ENCODE results near the gene VGLL4.

VGLL4 gene

DNA sequence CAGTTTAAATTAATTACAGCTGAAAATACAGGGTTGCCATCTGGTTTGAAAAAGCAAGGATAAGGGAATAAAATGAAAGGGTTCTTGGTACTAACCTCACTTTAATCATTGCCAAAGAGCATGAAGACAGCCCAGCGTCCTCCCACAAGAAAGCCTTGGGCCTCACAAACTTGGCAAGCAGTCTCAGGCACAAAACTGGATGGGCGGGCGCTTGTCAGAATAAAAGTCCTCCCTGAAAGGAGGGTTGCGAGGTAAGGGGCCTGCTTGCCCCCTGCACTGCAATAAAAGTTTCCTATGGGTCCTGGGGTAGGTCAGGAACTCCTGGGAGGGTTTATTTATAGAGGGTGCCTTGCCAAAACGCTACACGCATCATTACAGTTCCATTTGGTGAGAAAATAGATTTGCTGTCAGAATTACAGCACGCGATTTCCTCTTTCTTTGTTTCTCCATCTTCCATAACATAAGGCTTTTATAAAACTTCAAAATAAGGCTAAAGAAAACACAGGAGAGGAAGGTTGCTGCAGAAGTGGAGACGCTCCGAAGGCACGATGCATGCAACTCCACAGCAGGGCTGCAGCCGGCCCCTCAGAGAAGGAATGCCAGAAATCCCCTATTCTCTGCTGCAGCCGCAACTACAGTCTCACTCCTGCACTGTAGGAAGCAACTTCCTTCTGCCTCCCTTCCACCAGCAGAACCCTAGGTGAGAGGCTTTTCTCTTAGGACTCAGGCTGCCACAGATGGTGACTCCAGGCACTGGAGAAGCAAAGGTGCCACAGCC is 61.3 kb downstream of the VGLL4 start:
- peak overlapping the region; percentile 82 for H3K9ac ChIP-seq (ENCODE audit: insufficient read length, low read depth)
- no peak for DNase-seq (ENCODE audit: low read depth, low spot score)
- peaks cover 21% of the 10 kb centered on the region for H3K36me3 ChIP-seq (ENCODE audit: insufficient read depth, insufficient read length, low read length)
- H3K4me3 ChIP-seq (ENCODE audit: insufficient read length, low read depth), result peak overlapping the region; percentile 53
- no peak for TF ChIP-seq YY1 (IDR thresholded peaks at IDR 0.05; ENCODE audit: insufficient read depth, insufficient read length)
- no peak for TF ChIP-seq SUZ12 (IDR thresholded peaks at IDR 0.05; ENCODE audit: extremely low read depth, insufficient read depth, insufficient read length)
- no peak for TF ChIP-seq ZNF274 (IDR thresholded peaks at IDR 0.05; ENCODE audit: low read depth, low read length)
- H3K27me3 ChIP-seq (ENCODE audit: insufficient read depth, insufficient read length), result no peaks in the 10 kb centered on the region
- H3K9me3 ChIP-seq (ENCODE audit: insufficient read depth, low read length), result no peaks in the 10 kb centered on the region
- peaks cover 2% of the 10 kb centered on the region for H3K4me1 ChIP-seq (ENCODE audit: insufficient read depth, insufficient read length)

DNA sequence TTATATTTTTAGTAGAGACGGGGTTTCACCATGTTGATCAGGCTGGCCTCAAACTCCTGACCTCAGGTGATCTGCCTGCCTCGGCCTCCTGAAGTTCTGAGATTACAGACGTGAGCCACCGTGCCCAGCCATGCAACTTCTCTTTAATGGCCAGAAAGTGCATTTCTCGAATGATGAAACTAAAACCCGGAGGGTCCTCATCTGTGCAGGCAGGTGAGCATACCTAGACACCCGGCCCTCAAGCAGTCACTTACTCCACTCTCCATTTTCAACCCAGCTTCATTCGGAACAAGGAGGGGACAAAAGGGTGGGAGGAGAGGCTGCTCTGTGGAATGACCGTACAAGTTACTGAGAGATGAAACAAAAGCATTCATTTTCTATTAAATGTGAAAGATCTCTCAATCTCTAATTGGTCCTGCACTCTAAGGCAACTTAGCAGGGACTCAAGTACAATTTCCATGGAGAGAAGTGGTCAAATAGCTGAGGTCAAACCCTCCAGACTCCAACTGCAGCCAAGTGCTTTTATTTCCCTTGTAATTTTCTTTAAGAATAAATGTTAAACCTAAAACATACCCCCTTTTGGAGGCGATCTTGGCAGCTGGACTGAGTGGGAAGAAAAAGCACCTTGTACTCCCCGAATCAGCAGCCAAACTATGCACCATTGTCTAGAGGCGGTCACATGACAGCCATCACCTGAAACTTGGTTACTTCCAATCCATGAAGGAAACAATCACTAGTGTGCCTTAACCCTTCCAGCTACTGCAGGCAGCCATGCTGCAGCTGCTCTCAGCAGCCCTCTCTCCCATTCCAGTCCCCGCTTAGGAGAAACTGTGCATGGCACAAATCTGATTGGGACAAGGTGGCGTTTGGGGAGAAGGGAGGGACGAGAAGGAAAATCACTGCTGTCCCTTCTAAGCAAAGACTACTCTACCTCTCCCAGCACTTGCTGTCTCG is 62.2 kb downstream of the VGLL4 start:
- no peak for DNase-seq (ENCODE audit: low read depth, low spot score)
- H3K9me3 ChIP-seq (ENCODE audit: insufficient read depth, low read length), result no peaks in the 10 kb centered on the region
- peak overlapping the region; percentile 82 for H3K9ac ChIP-seq (ENCODE audit: insufficient read length, low read depth)
- peaks cover 2% of the 10 kb centered on the region for H3K4me1 ChIP-seq (ENCODE audit: insufficient read depth, insufficient read length)
- H3K4me3 ChIP-seq (ENCODE audit: insufficient read length, low read depth), result peak overlapping the region; percentile 53
- H3K27me3 ChIP-seq (ENCODE audit: insufficient read depth, insufficient read length), result no peaks in the 10 kb centered on the region
- peaks cover 12% of the 10 kb centered on the region for H3K36me3 ChIP-seq (ENCODE audit: insufficient read depth, insufficient read length, low read length)
- TF ChIP-seq SUZ12 (IDR thresholded peaks at IDR 0.05; ENCODE audit: extremely low read depth, insufficient read depth, insufficient read length), result no peak
- TF ChIP-seq ZNF274 (IDR thresholded peaks at IDR 0.05; ENCODE audit: low read depth, low read length), result no peak
- TF ChIP-seq YY1 (IDR thresholded peaks at IDR 0.05; ENCODE audit: insufficient read depth, insufficient read length), result no peak

DNA sequence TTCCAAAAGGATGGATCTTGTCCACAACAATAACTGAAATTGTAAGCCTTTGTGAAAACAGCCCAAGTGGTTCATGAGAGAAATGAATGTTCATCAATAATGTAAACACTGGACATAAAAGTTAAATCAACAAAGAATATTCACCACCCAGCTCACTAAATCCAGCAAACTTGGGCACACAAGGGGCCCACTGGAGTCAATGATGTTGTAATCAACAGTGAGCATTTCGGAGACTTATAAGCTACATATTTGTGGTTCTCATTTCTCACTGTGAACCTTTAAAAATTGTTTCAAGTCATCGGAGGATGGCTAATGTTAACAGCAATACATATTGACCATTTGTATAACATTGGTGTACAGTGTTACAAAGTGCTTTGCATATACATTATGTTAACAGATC is 63.1 kb downstream of the VGLL4 start:
- peaks cover 2% of the 10 kb centered on the region for H3K4me1 ChIP-seq (ENCODE audit: insufficient read depth, insufficient read length)
- no peak overlapping the region for H3K9ac ChIP-seq (ENCODE audit: insufficient read length, low read depth)
- H3K27me3 ChIP-seq (ENCODE audit: insufficient read depth, insufficient read length), result no peaks in the 10 kb centered on the region
- H3K4me3 ChIP-seq (ENCODE audit: insufficient read length, low read depth), result no peak overlapping the region
- TF ChIP-seq YY1 (IDR thresholded peaks at IDR 0.05; ENCODE audit: insufficient read depth, insufficient read length) (no peak), SUZ12 (IDR thresholded peaks at IDR 0.05; ENCODE audit: extremely low read depth, insufficient read depth, insufficient read length) (no peak), ZNF274 (IDR thresholded peaks at IDR 0.05; ENCODE audit: low read depth, low read length) (no peak)
- peaks cover 12% of the 10 kb centered on the region for H3K36me3 ChIP-seq (ENCODE audit: insufficient read depth, insufficient read length, low read length)
- H3K9me3 ChIP-seq (ENCODE audit: insufficient read depth, low read length), result no peaks in the 10 kb centered on the region
- no peak for DNase-seq (ENCODE audit: low read depth, low spot score)

DNA sequence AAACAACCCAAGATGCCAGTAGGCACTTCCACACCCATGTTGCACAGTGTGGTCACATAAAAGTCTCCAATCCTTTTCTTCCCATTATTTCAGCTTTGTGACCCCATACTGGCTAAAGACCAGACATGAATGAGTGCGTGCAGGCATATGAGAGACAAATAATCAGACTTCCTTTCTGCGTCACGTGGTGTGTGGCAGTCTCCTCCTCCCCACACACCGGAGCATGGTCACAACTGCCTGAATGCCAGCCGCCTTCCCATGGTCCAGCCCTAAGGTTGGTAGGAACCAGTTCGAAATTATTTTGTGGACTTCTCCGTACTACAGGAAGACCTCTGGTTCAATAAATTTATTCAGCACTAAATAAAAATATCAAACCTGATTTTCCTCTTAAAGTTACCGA is 65.5 kb downstream of the VGLL4 start:
- TF ChIP-seq SUZ12 (IDR thresholded peaks at IDR 0.05; ENCODE audit: extremely low read depth, insufficient read depth, insufficient read length), result no peak
- TF ChIP-seq ZNF274 (IDR thresholded peaks at IDR 0.05; ENCODE audit: low read depth, low read length), result no peak
- no peak for TF ChIP-seq YY1 (IDR thresholded peaks at IDR 0.05; ENCODE audit: insufficient read depth, insufficient read length)
- peaks cover 2% of the 10 kb centered on the region for H3K4me1 ChIP-seq (ENCODE audit: insufficient read depth, insufficient read length)
- H3K9me3 ChIP-seq (ENCODE audit: insufficient read depth, low read length), result no peaks in the 10 kb centered on the region
- no peak for DNase-seq (ENCODE audit: low read depth, low spot score)
- peaks cover 31% of the 10 kb centered on the region for H3K36me3 ChIP-seq (ENCODE audit: insufficient read depth, insufficient read length, low read length)
- no peaks in the 10 kb centered on the region for H3K27me3 ChIP-seq (ENCODE audit: insufficient read depth, insufficient read length)
- no peak overlapping the region for H3K4me3 ChIP-seq (ENCODE audit: insufficient read length, low read depth)
- no peak overlapping the region for H3K9ac ChIP-seq (ENCODE audit: insufficient read length, low read depth)

DNA sequence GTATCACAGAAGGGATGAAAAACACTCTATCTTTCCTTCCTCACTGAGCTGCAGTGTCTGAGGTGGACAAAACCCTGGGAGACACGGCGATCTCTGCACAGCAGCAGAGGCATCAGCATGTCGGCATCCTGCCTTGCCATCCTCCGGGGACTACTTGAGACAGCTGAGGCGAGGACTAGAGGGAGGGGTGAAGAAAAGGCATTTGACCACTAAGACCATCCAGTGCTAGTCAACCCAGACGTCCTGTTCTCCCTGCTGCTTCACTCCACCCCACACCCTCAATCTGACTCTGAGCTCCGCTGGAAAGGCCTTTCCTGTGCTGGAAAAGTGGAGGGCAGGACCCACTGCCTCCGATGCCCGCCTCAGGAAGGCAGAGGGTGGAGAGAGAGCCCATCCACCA is 67.3 kb downstream of the VGLL4 start:
- no peaks in the 10 kb centered on the region for H3K9me3 ChIP-seq (ENCODE audit: insufficient read depth, low read length)
- H3K36me3 ChIP-seq (ENCODE audit: insufficient read depth, insufficient read length, low read length), result peaks cover 36% of the 10 kb centered on the region
- H3K27me3 ChIP-seq (ENCODE audit: insufficient read depth, insufficient read length), result no peaks in the 10 kb centered on the region
- H3K9ac ChIP-seq (ENCODE audit: insufficient read length, low read depth), result no peak overlapping the region
- DNase-seq (ENCODE audit: low read depth, low spot score), result no peak
- H3K4me3 ChIP-seq (ENCODE audit: insufficient read length, low read depth), result no peak overlapping the region
- no peaks in the 10 kb centered on the region for H3K4me1 ChIP-seq (ENCODE audit: insufficient read depth, insufficient read length)
- TF ChIP-seq SUZ12 (IDR thresholded peaks at IDR 0.05; ENCODE audit: extremely low read depth, insufficient read depth, insufficient read length), result no peak
- no peak for TF ChIP-seq ZNF274 (IDR thresholded peaks at IDR 0.05; ENCODE audit: low read depth, low read length)
- no peak for TF ChIP-seq YY1 (IDR thresholded peaks at IDR 0.05; ENCODE audit: insufficient read depth, insufficient read length)

DNA sequence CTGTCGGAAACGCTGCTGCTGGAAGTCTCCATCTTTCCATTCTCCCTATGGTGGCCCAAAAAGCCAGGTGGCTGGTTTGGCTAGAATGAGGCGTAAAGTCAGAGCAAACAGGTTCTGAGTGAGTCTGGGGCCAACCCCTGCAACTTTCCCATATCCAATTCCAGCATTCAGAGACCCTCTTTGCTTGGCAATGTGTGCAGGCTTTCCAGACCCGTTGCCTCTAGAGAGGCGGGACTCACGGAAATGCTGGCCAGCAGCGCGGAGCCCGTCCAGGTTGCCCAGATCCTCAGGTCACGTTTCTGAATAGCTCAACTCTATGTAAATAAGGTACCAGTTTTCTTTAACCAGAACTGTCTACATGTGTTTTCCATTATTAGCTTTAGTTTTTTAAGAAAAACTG is 68.0 kb downstream of the VGLL4 start:
- no peak overlapping the region for H3K9ac ChIP-seq (ENCODE audit: insufficient read length, low read depth)
- no peak for TF ChIP-seq ZNF274 (IDR thresholded peaks at IDR 0.05; ENCODE audit: low read depth, low read length)
- no peak for TF ChIP-seq SUZ12 (IDR thresholded peaks at IDR 0.05; ENCODE audit: extremely low read depth, insufficient read depth, insufficient read length)
- no peak for TF ChIP-seq YY1 (IDR thresholded peaks at IDR 0.05; ENCODE audit: insufficient read depth, insufficient read length)
- H3K9me3 ChIP-seq (ENCODE audit: insufficient read depth, low read length), result no peaks in the 10 kb centered on the region
- peaks cover 42% of the 10 kb centered on the region for H3K36me3 ChIP-seq (ENCODE audit: insufficient read depth, insufficient read length, low read length)
- no peaks in the 10 kb centered on the region for H3K4me1 ChIP-seq (ENCODE audit: insufficient read depth, insufficient read length)
- no peak overlapping the region for H3K4me3 ChIP-seq (ENCODE audit: insufficient read length, low read depth)
- H3K27me3 ChIP-seq (ENCODE audit: insufficient read depth, insufficient read length), result no peaks in the 10 kb centered on the region
- no peak for DNase-seq (ENCODE audit: low read depth, low spot score)
